Suppressor macrophage treated with lipopolysaccharide for 1 hour (primary cell): ENCODE measurements around the gene INPP5K.

Experiments used
- DNase-seq, 3 donors: peaks; one replicate each; pipeline ENCODE4 v3.0.0-alpha.2; 2020 to 2022

The INPP5K gene

GRCh38 chr17:1504866-1505265 lies 11.5 kb downstream of the INPP5K start:
- no peak for DNase-seq

- no peak for DNase-seq
These were observed 12.7 kb downstream of the INPP5K start for GRCh38 chr17:1503699-1504098.

- DNase-seq, result peak; percentile 41 to 57 (median 56)
These were observed 17.5 kb downstream of the INPP5K start for GRCh38 chr17:1498869-1499268.

- DNase-seq, result no peak
These were observed 18.2 kb downstream of the INPP5K start for GRCh38 chr17:1498233-1498632.

- DNase-seq, result no peak
These were observed 18.6 kb downstream of the INPP5K start for GRCh38 chr17:1497831-1498230.

- no peak for DNase-seq
These were observed 19.5 kb downstream of the INPP5K start for GRCh38 chr17:1496869-1497268.

- no peak for DNase-seq
These were observed 21.0 kb downstream of the INPP5K start for GRCh38 chr17:1495265-1495989.

GRCh38 chr17:1494736-1495253 lies 21.6 kb downstream of the INPP5K start:
- DNase-seq, result no peak

GRCh38 chr17:1494203-1494602 lies 22.2 kb downstream of the INPP5K start:
- DNase-seq, result no peak

- peak; percentile 79 to 88 (median 85) for DNase-seq
These were observed 23.0 kb downstream of the INPP5K start for GRCh38 chr17:1493291-1493980.

- DNase-seq, result no peak
These were observed 23.9 kb downstream of the INPP5K start, which contains the start of gene MYO1C for GRCh38 chr17:1492249-1493206. MYO1C (minus strand) TSS chr17:1492686; CDS start chr17:1492487, 199 bp downstream.

GRCh38 chr17:1491443-1492248 lies 24.8 kb downstream of the INPP5K start:
- peak; percentile 75 to 94 (median 84) for DNase-seq

GRCh38 chr17:1490643-1491442 lies 25.6 kb downstream of the INPP5K start:
- DNase-seq, result peak; percentile 56 to 81 (median 65)

GRCh38 chr17:1488826-1489270 lies 27.6 kb downstream of the INPP5K start:
- no peak for DNase-seq

- DNase-seq, result peak; percentile 81 to 96 (median 91)
These were observed 28.2 kb downstream of the INPP5K start for GRCh38 chr17:1487939-1488825.

GRCh38 chr17:1486802-1487695 lies 29.4 kb downstream of the INPP5K start:
- DNase-seq, result peak; percentile 56 to 85 (median 65)

- peak; percentile 47 to 83 (median 58) for DNase-seq
These were observed 30.7 kb downstream of the INPP5K start for GRCh38 chr17:1485423-1486376.
